ENCODE results near the gene DYNC1I1. TPM values are rescaled to one million over a fixed set of nuclear protein-coding genes. Genes with fewer than 3 reads are reported as not detected.

The DYNC1I1 gene
- total and polyA plus RNA-seq, 2 experiments from 2014 or later, result 1.4 to 4.1 TPM

DNA sequence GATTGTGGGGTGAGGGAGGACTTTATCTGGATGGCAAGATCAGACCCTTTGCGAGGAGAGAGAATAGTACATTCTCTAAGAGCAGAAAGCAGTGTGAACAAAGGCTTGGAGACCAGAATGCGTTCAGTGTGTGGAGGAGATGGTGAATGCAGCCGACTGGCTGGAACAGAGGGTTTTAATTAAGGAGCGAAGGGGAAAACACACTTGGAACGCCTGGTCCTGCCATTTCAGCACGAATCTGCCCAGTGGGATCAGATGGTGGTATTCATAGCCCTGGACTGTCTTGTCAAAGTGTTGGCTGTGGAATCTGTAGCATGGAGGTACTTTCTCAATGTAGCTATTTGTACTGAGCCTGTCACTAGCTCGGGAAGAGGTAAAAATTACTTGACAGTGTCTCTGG lies 288.7 kb downstream of the DYNC1I1 start (continued):
- TF ChIP-seq, protein P1, sequence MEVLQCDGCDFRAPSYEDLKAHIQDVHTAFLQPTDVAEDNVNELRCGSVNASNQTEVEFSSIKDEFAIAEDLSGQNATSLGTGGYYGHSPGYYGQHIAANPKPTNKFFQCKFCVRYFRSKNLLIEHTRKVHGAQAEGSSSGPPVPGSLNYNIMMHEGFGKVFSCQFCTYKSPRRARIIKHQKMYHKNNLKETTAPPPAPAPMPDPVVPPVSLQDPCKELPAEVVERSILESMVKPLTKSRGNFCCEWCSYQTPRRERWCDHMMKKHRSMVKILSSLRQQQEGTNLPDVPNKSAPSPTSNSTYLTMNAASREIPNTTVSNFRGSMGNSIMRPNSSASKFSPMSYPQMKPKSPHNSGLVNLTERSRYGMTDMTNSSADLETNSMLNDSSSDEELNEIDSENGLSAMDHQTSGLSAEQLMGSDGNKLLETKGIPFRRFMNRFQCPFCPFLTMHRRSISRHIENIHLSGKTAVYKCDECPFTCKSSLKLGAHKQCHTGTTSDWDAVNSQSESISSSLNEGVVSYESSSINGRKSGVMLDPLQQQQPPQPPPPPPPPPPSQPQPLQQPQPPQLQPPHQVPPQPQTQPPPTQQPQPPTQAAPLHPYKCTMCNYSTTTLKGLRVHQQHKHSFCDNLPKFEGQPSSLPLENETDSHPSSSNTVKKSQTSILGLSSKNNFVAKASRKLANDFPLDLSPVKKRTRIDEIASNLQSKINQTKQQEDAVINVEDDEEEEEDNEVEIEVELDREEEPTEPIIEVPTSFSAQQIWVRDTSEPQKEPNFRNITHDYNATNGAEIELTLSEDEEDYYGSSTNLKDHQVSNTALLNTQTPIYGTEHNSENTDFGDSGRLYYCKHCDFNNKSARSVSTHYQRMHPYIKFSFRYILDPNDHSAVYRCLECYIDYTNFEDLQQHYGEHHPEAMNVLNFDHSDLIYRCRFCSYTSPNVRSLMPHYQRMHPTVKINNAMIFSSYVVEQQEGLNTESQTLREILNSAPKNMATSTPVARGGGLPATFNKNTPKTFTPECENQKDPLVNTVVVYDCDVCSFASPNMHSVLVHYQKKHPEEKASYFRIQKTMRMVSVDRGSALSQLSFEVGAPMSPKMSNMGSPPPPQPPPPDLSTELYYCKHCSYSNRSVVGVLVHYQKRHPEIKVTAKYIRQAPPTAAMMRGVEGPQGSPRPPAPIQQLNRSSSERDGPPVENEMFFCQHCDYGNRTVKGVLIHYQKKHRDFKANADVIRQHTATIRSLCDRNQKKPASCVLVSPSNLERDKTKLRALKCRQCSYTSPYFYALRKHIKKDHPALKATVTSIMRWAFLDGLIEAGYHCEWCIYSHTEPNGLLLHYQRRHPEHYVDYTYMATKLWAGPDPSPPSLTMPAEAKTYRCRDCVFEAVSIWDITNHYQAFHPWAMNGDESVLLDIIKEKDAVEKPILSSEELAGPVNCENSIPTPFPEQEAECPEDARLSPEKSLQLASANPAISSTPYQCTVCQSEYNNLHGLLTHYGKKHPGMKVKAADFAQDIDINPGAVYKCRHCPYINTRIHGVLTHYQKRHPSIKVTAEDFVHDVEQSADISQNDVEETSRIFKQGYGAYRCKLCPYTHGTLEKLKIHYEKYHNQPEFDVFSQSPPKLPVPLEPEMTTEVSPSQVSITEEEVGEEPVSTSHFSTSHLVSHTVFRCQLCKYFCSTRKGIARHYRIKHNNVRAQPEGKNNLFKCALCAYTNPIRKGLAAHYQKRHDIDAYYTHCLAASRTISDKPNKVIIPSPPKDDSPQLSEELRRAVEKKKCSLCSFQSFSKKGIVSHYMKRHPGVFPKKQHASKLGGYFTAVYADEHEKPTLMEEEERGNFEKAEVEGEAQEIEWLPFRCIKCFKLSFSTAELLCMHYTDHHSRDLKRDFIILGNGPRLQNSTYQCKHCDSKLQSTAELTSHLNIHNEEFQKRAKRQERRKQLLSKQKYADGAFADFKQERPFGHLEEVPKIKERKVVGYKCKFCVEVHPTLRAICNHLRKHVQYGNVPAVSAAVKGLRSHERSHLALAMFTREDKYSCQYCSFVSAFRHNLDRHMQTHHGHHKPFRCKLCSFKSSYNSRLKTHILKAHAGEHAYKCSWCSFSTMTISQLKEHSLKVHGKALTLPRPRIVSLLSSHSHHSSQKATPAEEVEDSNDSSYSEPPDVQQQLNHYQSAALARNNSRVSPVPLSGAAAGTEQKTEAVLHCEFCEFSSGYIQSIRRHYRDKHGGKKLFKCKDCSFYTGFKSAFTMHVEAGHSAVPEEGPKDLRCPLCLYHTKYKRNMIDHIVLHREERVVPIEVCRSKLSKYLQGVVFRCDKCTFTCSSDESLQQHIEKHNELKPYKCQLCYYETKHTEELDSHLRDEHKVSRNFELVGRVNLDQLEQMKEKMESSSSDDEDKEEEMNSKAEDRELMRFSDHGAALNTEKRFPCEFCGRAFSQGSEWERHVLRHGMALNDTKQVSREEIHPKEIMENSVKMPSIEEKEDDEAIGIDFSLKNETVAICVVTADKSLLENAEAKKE (CRISPR knock-in tag; IDR thresholded peaks at IDR 0.05), result no peak
- TF ChIP-seq POLR2AphosphoS5 (IDR thresholded peaks at IDR 0.05; ENCODE audit: low read depth) (no peak), CREB1 (CRISPR knock-in tag; IDR thresholded peaks at IDR 0.05; ENCODE audit: low read depth) (no peak), ZNF114 (CRISPR knock-in tag; IDR thresholded peaks at IDR 0.05) (no peak), STAT1 (IDR thresholded peaks at IDR 0.05; ENCODE audit: unreplicated experiment) (no peak), ZNF331 (CRISPR knock-in tag; IDR thresholded peaks at IDR 0.05; ENCODE audit: low read depth) (no peak), EZH2 (IDR thresholded peaks at IDR 0.05; ENCODE audit: low read depth, unreplicated experiment) (no peak), NANOG (IDR thresholded peaks at IDR 0.05; ENCODE audit: borderline replicate concordance) (no peak), EZH2phosphoT487 (IDR thresholded peaks at IDR 0.05; ENCODE audit: unreplicated experiment) (no peak), JUNB (IDR thresholded peaks at IDR 0.05; ENCODE audit: unreplicated experiment) (no peak)
- TF ChIP-seq, protein P2, sequence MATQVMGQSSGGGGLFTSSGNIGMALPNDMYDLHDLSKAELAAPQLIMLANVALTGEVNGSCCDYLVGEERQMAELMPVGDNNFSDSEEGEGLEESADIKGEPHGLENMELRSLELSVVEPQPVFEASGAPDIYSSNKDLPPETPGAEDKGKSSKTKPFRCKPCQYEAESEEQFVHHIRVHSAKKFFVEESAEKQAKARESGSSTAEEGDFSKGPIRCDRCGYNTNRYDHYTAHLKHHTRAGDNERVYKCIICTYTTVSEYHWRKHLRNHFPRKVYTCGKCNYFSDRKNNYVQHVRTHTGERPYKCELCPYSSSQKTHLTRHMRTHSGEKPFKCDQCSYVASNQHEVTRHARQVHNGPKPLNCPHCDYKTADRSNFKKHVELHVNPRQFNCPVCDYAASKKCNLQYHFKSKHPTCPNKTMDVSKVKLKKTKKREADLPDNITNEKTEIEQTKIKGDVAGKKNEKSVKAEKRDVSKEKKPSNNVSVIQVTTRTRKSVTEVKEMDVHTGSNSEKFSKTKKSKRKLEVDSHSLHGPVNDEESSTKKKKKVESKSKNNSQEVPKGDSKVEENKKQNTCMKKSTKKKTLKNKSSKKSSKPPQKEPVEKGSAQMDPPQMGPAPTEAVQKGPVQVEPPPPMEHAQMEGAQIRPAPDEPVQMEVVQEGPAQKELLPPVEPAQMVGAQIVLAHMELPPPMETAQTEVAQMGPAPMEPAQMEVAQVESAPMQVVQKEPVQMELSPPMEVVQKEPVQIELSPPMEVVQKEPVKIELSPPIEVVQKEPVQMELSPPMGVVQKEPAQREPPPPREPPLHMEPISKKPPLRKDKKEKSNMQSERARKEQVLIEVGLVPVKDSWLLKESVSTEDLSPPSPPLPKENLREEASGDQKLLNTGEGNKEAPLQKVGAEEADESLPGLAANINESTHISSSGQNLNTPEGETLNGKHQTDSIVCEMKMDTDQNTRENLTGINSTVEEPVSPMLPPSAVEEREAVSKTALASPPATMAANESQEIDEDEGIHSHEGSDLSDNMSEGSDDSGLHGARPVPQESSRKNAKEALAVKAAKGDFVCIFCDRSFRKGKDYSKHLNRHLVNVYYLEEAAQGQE (IDR thresholded peaks at IDR 0.05; ENCODE audit: unreplicated experiment), result no peak

Data from GM23338 (cell line).